SH-SY5Y (cell line): ENCODE results near the gene CELSR1.

ENCODE experiments used
- GATA2 ChIP-seq: IDR thresholded peaks from 2 replicates; pipeline ENCODE4 v1.6.1; 2011; ENCODE audit warnings: mild to moderate bottlenecking, low read depth, low read length
- GATA3 ChIP-seq: IDR thresholded peaks from 2 replicates; pipeline ENCODE4 v1.6.1; 2011; ENCODE audit warnings: low read depth, mild to moderate bottlenecking, low read length, moderate library complexity

Gene CELSR1

GRCh38 chr22:46569055-46569847, 31.8 kb upstream of the CELSR1 start:
- TF ChIP-seq GATA3 (no peak), GATA2 (no peak)

- TF ChIP-seq GATA3 (no peak), GATA2 (no peak)
Observed at GRCh38 chr22:46568102-46568809, 30.8 kb upstream of the CELSR1 start.

GRCh38 chr22:46567471-46567870, 30.1 kb upstream of the CELSR1 start:
- TF ChIP-seq GATA3 (no peak), GATA2 (no peak)

GRCh38 chr22:46564084-46564714, 26.8 kb upstream of the CELSR1 start:
- TF ChIP-seq GATA2 (no peak), GATA3 (no peak)

- no peak for TF ChIP-seq GATA3
- TF ChIP-seq GATA2, result no peak
Observed at GRCh38 chr22:46563381-46564083, 26.1 kb upstream of the CELSR1 start.

GRCh38 chr22:46561435-46561905, 24.1 kb upstream of the CELSR1 start:
- no peak for TF ChIP-seq GATA2
- no peak for TF ChIP-seq GATA3

- TF ChIP-seq GATA2, result no peak
- TF ChIP-seq GATA3, result no peak
Observed at GRCh38 chr22:46560696-46561295, 23.4 kb upstream of the CELSR1 start.

- no peak for TF ChIP-seq GATA3
- TF ChIP-seq GATA2, result no peak
Observed at GRCh38 chr22:46557736-46558480, 20.5 kb upstream of the CELSR1 start.

- no peak for TF ChIP-seq GATA3
- no peak for TF ChIP-seq GATA2
Observed at GRCh38 chr22:46556775-46557174, 19.4 kb upstream of the CELSR1 start.

GRCh38 chr22:46553189-46553588, 15.8 kb upstream of the CELSR1 start:
- no peak for TF ChIP-seq GATA2
- no peak for TF ChIP-seq GATA3

- TF ChIP-seq GATA2, result no peak
- no peak for TF ChIP-seq GATA3
Observed at GRCh38 chr22:46551996-46552395, 14.6 kb upstream of the CELSR1 start.

GRCh38 chr22:46551321-46551720, 13.9 kb upstream of the CELSR1 start:
- TF ChIP-seq GATA2, result no peak
